Stimulated activated CD4-positive, alpha-beta T cell treated with anti-CD3 and anti-CD28 coated beads, Interleukin-2, amount 100 ng/mL, for 48 hours (primary cell): ENCODE results near the gene CHADL.
"Not testable (repeated sequence)": the region's sequence is repeated elsewhere in the genome, so short reads cannot be mapped to it uniquely, and the experiment has no call there.

Experiments used
- DNase-seq, 2 donors: peaks; one replicate each; pipeline ENCODE4 v3.0.0-alpha.2; 2020

Gene CHADL

DNA sequence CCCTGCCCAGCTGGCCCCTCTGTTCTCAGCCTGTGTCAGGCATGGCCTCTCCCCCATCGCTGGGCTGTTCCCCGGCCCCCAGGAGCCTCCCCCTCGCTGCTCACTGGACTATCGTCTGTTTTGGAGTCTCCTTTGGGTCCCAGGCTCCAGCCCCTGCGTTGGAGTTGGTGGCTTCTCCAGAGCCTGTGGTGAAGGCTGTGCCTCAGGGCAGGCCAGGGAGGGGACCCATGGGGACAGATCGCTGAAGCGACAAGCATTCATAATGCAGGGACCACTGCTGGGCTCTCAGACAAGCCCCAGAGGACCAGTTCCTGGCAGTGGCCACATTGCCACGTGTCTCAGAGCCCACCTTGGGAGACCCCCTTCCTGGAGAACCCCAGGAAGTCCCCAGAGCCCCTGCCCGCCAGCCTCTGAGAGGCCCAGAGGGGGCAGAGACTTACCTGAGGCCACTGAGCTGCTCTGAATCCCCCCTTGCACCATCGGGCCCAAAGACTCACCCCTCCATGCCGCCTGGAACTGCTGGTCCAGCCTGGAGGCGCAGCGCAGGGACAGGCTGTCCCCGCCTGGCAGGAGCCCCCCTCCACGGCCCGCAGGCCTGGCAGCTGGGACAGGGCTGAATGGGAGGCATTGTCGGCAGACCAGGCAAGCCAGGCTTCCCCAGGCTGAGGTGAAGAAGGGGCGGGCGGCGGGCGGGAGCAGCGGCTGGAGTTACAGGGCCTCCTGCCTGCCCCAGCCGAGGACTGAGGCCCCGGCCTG is at the start of gene CHADL:
TSS of gene CHADL (minus strand) at position 555 of the 756 bp plus-strand sequence. CDS start at position 505, 50 bp downstream.
- DNase-seq = no peak

DNA sequence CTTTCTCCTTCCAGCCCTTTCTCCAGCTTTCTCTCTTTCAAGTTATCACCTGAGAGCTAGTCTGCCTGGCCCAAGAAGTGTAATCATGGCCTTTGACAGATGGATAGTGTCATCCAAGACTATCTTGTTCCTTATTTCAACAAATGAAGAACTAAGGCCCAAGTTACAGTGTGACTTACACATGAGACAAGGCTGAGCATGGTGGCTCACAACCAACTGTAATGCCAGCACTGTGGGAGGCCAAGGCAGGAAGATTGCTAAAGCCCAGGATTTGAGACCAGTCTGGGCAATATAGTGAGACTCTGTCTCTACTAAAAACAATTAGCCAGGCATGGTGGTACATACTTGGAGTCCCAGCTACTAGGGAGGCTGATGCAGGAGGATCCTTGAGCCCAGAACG is 48.9 kb upstream of the CHADL start:
- no peak for DNase-seq

DNA sequence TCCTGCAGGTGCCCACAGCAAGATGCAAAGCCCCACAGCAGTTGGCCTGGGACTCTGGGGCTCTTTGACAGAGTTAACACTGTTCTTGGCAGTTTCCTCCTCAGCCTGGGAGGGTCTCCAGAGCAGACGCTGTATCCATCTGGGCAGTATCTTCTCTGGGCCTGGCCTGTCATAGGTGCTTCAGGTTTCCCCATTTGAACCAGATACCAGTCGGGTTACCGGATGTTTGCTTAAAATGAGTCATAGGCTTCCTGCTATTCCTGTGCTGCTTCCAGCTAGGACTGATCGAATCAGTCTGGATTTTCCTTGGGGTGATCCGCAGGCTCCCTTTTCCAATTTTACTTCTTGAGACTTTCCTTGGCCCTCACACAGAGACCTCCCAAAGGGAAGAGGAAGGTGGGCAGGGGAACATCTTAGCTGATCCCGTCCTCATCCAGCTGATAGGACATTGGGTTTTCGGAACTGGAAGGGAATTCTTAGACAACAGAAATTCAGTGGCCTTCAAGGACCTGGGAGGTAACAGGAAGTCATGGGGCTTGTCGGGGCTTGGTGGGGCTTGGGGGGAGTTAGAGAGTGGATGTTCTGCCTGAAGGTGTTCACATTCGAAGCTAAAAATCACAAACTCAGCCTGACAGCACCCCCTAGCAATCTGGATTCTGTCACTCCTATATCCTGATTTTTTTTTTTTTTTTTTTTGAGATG is 47.7 kb upstream of the CHADL start:
- no peak for DNase-seq

DNA sequence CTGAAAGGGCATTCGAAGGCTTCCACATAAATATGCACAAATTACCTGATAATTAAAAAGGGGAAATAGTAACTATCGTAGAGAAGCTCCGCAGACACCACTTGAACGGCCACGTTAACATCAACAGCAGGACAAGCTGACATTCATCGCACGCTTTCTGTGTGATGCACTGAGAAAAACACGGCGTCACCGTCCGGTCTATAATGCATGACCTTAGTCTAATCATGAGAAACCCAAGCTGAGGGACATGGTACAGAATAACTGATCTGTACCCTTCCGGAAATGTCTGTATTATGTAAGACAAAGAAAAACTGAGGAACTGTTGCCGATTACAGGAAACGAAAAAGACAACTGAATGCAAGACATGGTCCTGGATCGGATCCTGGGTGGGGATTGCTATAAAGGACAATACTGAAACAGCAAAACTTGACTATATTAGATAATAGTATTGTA is 45.9 kb upstream of the CHADL start:
- peak in 1 of 2 donors; percentile 21 for DNase-seq

GRCh38 chr22:41285820-41286638 is 45.3 kb upstream of the CHADL start, which contains the start of gene RANGAP1:
Gene RANGAP1, minus strand, starts transcription at chr22:41286187. Its CDS starts 5,143 bp downstream, at chr22:41281044.
- DNase-seq = peak; percentile 94 to 95

- peak; percentile 81 to 83 for DNase-seq
Measured at GRCh38 chr22:41285441-41285819, 44.7 kb upstream of the CHADL start.

- no peak for DNase-seq
Measured at GRCh38 chr22:41284465-41284864, 43.7 kb upstream of the CHADL start.

GRCh38 chr22:41280854-41281253 is 40.1 kb upstream of the CHADL start:
- DNase-seq = no peak

GRCh38 chr22:41280065-41280464 is 39.3 kb upstream of the CHADL start:
- no peak for DNase-seq

- DNase-seq = no peak
Measured at GRCh38 chr22:41274856-41275255, 34.1 kb upstream of the CHADL start.

- DNase-seq = no peak
Measured at GRCh38 chr22:41273128-41273527, 32.4 kb upstream of the CHADL start.

GRCh38 chr22:41271787-41272186 is 31.1 kb upstream of the CHADL start:
- no peak for DNase-seq

GRCh38 chr22:41267958-41268357 is 27.2 kb upstream of the CHADL start:
- DNase-seq = no peak

GRCh38 chr22:41264408-41264941 is 23.7 kb upstream of the CHADL start:
- DNase-seq = no peak

- no peak for DNase-seq
Measured at GRCh38 chr22:41263704-41264103, 23.0 kb upstream of the CHADL start.

DNA sequence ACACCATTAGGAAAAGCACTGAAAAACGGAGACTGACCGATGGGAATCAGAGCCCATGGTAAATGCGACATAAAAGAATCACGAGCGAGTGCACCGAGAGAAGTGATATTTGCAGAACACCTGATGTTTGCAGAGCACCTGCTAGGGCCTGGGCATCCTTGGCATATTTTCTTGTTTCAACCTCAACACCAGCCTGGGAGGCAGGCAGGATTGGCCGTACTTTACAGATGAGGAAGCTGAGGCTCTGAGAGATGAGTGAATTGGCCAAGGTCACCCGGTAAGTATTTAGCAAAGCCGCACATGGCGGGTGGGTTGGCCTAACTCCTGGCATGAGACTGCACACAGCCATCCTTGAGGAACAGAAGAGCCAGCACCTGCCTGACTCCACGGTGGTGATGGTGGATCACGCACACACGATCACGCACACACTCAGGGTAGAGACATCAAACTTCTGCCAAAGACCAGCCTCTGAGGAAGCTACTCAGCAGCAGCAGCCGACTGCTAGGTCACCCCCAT is 21.6 kb upstream of the CHADL start:
- no peak for DNase-seq

DNA sequence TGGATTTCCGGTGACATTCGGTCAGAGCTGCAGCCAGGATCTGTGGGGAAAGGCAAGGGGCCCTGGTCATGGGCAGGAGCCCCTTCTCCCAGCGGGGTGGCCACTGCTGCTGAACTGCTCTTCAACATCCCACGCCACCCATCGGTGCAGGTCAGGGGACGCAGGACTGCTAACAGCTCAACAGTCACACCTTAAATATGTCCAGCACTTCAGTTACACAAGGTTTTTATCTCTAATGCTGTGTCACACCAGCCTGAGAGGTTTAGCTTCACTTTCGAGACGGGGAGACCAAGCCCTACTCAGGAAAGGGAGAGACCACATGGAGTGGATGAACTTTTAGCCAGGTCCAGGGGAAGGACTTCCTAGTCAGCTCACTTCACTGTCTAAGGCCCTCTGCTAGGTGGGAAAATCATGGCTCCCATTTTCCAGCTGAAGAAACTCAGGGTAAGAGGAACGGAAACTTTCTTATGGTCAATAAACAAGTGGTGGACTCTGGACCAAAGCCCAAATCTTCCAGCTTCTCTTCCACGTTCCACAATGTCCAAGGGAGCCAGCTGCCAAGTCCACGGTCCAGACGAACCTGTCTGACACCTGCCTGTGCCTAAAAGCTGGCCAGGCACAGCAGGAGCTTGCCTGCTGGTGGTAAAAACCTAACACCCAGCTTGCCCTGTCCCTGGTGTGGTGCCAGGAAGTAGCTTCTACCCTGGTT is 21.0 kb upstream of the CHADL start:
- no peak for DNase-seq

DNA sequence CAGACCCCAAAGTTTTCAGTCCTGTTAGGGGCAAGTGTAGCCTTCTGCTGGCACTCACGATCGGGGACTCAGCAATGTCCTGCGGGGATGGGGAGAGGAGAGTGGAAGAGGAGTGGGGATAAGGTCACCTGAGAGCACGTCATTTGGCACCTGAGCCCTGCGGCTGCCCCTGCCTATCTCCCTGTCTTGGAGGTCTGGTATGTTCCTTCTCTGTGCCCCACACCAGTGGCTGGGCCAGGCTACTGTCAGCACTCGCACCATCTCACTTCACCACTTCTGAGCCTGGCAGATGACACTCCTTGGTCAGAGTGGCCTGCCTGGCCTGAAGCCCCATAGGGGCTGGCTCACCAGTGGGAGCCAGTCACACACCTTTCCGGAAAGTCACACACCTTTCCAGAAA is 20.1 kb upstream of the CHADL start:
- DNase-seq = no peak

DNA sequence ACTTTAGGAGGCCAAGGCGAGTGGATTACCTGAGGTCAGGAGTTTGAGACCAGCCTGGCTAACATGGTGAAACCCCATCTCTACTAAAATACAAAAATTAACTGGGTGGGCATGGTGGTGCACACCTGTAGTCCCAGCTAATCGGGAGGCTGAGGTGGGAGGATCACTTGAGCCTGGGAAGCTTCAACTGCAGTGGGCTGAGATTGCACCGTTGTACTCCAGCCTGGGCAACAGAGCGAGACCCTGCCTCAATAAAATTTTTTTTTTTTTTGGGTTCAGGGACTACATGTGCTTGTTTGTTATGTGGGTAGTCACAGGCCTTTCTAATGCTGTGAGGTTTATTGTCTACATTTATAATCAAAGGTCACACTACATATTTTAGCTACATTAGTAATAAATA is 19.0 kb upstream of the CHADL start:
- not testable (repeated sequence) for DNase-seq

DNA sequence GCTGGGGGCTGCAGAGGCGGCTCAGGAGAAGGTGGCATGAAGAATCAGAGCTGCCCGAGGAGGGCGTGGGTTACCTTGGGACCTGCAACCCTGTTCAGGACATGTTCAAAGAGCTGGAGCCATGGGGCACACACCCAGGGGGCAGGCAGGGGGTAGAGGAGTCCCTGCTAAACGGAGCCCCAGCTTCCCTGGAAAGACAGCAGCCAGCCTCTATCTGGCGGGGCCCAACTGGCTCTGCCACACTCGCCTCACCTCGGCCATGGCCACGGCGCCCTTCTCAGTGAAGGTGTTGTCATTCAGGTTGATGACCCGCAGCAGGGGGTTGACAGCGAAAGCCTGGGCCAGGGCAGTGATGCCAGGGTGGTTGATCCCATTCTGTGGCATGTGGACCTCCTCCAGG is 17.0 kb upstream of the CHADL start:
- no peak for DNase-seq

DNA sequence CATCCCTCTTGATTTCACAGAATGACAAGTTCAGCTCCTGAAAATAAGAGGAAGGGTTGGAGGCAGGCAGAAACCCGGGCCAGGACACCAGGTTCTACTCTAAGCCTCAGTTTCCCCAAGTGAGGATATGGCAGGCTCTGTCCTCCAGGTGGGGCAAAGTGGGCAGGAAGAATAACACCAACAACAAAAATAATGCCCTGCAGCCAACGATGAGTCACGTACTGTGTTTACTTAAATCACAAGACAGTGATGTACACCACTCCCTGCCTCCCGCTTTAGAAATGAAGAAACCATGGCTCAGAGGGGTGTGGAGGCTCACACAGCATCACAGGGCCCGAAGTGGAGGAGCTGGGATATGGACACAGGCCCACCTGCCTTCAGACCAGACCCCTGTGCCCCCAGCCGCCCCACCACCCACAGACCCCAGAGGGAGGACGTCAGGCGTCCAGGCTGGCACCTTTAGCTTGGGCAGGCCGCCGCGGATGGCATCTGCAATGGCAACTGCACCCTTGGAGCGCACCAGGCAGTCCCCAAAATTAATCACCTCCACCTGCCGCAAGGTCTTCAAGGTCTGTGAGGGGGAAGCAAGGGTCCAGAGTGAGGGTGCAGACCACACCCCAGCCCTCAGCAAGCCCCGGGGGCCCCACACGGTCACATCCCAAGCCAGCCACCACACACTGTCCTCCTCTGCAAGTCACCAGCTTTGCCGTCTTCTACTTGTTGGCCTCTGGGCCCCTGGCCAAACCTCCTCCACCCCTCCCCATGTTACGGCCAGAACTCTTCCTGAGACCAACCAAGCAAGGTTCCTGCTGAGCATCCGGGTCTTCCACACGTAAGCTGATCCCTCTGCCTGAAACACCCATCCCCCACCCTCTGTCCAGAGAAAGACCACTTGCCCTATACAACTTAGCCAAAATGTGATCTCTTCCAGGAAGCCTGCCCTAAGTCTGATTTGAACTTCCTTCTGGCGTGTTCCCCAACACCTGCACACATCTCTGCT is 15.8 kb upstream of the CHADL start:
- no peak for DNase-seq
